K562 (cell line): Measurements from ENCODE around the gene DGCR2. TPM values are rescaled to one million over a fixed set of nuclear protein-coding genes. Genes with fewer than 3 reads are reported as not detected.

Source experiments
- ATAC-seq: fragments of 200-7000 bp; cut with Tn5 transposase; 3 replicates; pipeline ENCODE4 v1.9.1; 2020; ENCODE audit warnings: moderate library complexity
- BruUV-seq: library from RNA; stranded (reverse); fragments of 400-500 nt; replicated peaks from 2 replicates; lab custom pipeline; 2021; lab: Mats Ljungman, UMichigan
- CTCF ChIA-PET: fragments of 300-600 bp; formaldehyde crosslinking; extraction: SDS; loops from one replicate; lab custom pipeline; 2021; ENCODE audit warnings: low intra/inter-chr PET ratio; lab: Yijun Ruan, JAX
- POLR2A ChIA-PET: fragments of 300-600, 350-650 bp; sonication (Branson Sonifier 250); formaldehyde crosslinking; extraction: SDS; loops from one replicate; lab custom pipeline; 2021; ENCODE audit warnings: antibody characterized with exemption, inconsistent platforms; lab: Yijun Ruan, JAX
- DNase-seq, 4 experiments: peaks; one replicate each; pipeline versions ENCODE4 v3.0.0 to v3.0.0-alpha.2; 2011 to 2018; ENCODE audit warnings: low spot score in 3 of 4, mixed read lengths in 3 of 4; ENCODE audit errors: extremely low read depth in 1 of 4
- FAIRE-seq: peaks from 2 replicates; lab custom pipeline; 2011; peaks lifted over from hg19 to GRCh38; lab: Jason Lieb, UNC
- H2AFZ ChIP-seq: 2 replicates; pipeline ENCODE4 v1.6.0; 2011; ENCODE audit warnings: low read depth, low read length, control low read depth, inconsistent platforms
- H3K27ac ChIP-seq: fragments of 200-600 bp; 3 replicates; pipeline ENCODE4 v1.8.0; 2011; ENCODE audit warnings: low read depth, mild to moderate bottlenecking, control low read depth, inconsistent platforms, low read length, moderate library complexity, mixed read lengths; ENCODE audit errors: extremely low read depth
- H3K27me3 ChIP-seq, 2 experiments: fragments of 300-600 bp in 1 of 2; 2 replicates in 1 of 2; 3 replicates in 1 of 2; pipeline versions ENCODE4 v1.6.0 to v1.8.0; 2011; ENCODE audit warnings: inconsistent platforms in 2 of 2, low read length in 2 of 2, mild to moderate bottlenecking in 1 of 2, mixed read lengths in 1 of 2, moderate library complexity in 1 of 2; ENCODE audit not compliant: control insufficient read depth in 2 of 2, insufficient read depth in 2 of 2
- H3K36me3 ChIP-seq: fragments of 300-600 bp; 3 replicates; pipeline ENCODE4 v1.8.0; 2011; ENCODE audit warnings: mild to moderate bottlenecking, low read length, inconsistent platforms; ENCODE audit not compliant: control insufficient read depth, insufficient read depth
- H3K4me1 ChIP-seq, 2 experiments: fragments of 200-600 bp in 1 of 2; replicated peaks in 1 of 2; 2 replicates in 1 of 2; 3 replicates in 1 of 2; pipeline versions ENCODE4 v1.5.1 to v1.8.0; 2011; ENCODE audit warnings: inconsistent platforms in 2 of 2, low read length in 2 of 2, mild to moderate bottlenecking in 1 of 2, mixed read lengths in 1 of 2, moderate library complexity in 1 of 2; ENCODE audit not compliant: control insufficient read depth in 2 of 2, insufficient read depth in 2 of 2
- H3K4me2 ChIP-seq: 2 replicates; pipeline ENCODE4 v1.6.1; 2011; ENCODE audit warnings: low read length, control low read depth, inconsistent platforms, mixed read lengths; ENCODE audit not compliant: insufficient read depth
- H3K4me3 ChIP-seq: fragments of 200-600 bp; sonication (generic), shearing (Covaris generic); 2 replicates; pipeline ENCODE4 v1.5.1; 2016; ENCODE audit warnings: control low read depth, inconsistent platforms
- H3K79me2 ChIP-seq: fragments of 200-600 bp; 3 replicates; pipeline ENCODE4 v1.8.0; 2011; ENCODE audit warnings: low read length, inconsistent platforms; ENCODE audit not compliant: control insufficient read depth, insufficient read depth
- H3K9ac ChIP-seq, 2 experiments: 2 replicates each; pipeline versions ENCODE4 v1.6.0 to v1.6.1; 2011; ENCODE audit warnings: low read depth in 2 of 2, low read length in 2 of 2, control low read depth in 1 of 2, inconsistent platforms in 1 of 2, mild to moderate bottlenecking in 1 of 2, mixed read lengths in 1 of 2; ENCODE audit not compliant: insufficient read depth in 1 of 2
- H3K9me1 ChIP-seq: one replicate; pipeline ENCODE4 v1.6.0; 2011; ENCODE audit warnings: inconsistent platforms, mild to moderate bottlenecking, low read length, moderate library complexity; ENCODE audit not compliant: control insufficient read depth, insufficient read depth
- H3K9me3 ChIP-seq: replicated peaks from 2 replicates; pipeline ENCODE4 v1.5.1; 2011; ENCODE audit warnings: low read depth, low read length, inconsistent platforms; ENCODE audit not compliant: control insufficient read depth, insufficient read depth
- H4K20me1 ChIP-seq: replicated peaks from 2 replicates; pipeline ENCODE4 v1.6.1; 2011; ENCODE audit warnings: low read length, inconsistent platforms, mixed read lengths; ENCODE audit not compliant: control insufficient read depth, insufficient read depth
- ELK3 ChIP-seq: fragments of 450-650 bp; formaldehyde crosslinking; IDR thresholded peaks from 2 replicates; pipeline ENCODE4 v1.4.0; 2020; ENCODE audit warnings: mild to moderate bottlenecking
- FOXJ2 ChIP-seq: fragments of 200-800 bp; sonication (Bioruptor generic); IDR thresholded peaks from 2 replicates; pipeline ENCODE4 v1.6.1; 2016; ENCODE audit warnings: missing genetic modification characterization, missing compliant biosample characterization
- MAFK ChIP-seq: IDR thresholded peaks from 2 replicates; pipeline ENCODE4 v1.6.1; 2011; ENCODE audit warnings: low read length, improper control_type of control experiment
- MCM5 ChIP-seq: fragments of 450-650 bp; IDR thresholded peaks from 2 replicates; pipeline ENCODE4 v1.6.1; 2016; ENCODE audit warnings: low read depth
- SRSF3 ChIP-seq: fragments of 200-400 bp; formaldehyde crosslinking; IDR thresholded peaks from 2 replicates; pipeline ENCODE4 v1.6.1; 2016; ENCODE audit warnings: mild to moderate bottlenecking, low read length, moderate library complexity; ENCODE audit not compliant: insufficient read depth
- ZNF311 ChIP-seq: fragments of 250-450 bp; sonication (Bioruptor Pico); IDR thresholded peaks from 2 replicates; pipeline ENCODE4 v1.4.0; 2020; ENCODE audit warnings: mild to moderate bottlenecking, moderate library complexity
- ZNF583 ChIP-seq: fragments of 250-450 bp; sonication (Bioruptor Pico); IDR thresholded peaks from 2 replicates; pipeline ENCODE4 v1.4.0; 2020
- in situ Hi-C: fragments of 300-500 bp; cut with MboI; formaldehyde crosslinking; loops from 4 replicates; pipeline ENCODE4 v1.15.0; 2018; ENCODE audit warnings: inconsistent platforms, mixed read lengths
- intact Hi-C: fragments of 100-400 bp; cut with micrococcal nuclease; formaldehyde crosslinking; loops from 2 replicates; pipeline ENCODE4 v1.14.2; 2022
- polyA plus RNA-seq, 8 experiments: library from polyadenylated mRNA; depleted of rRNA in 4 of 8; stranded (reverse) in 5 of 8; unstranded in 3 of 8; fragments of >200 nt; fragmentation: Nextera tagmentation in 2 of 8; fragmentation: Illumina TruSeq in 1 of 8; extraction: Ambion mirVana in 2 of 8; extraction: Trizol in 1 of 8; gene quantifications; 2 replicates each; pipeline versions ENCODE4 v1.2.1 to v1.2.3, GENCODE V29; 2011 to 2014; ENCODE audit warnings: inconsistent platforms in 1 of 8, missing spikeins in 1 of 8
- total RNA-seq, 7 experiments: library from RNA; depleted of rRNA in 6 of 7; stranded (reverse); fragments of >200 nt in 6 of 7; fragmentation: Illumina TruSeq in 2 of 7; extraction: Trizol in 2 of 7; gene quantifications; 2 replicates each; pipeline versions ENCODE4 v1.2.1 to v1.2.3, GENCODE V29; 2011 to 2021; ENCODE audit warnings: low replicate concordance in 1 of 7
- TF ChIP-seq, protein P1 (sequence below): fragments of 250-450 bp; sonication (Bioruptor Pico); IDR thresholded peaks from 2 replicates; pipeline ENCODE4 v1.8.0; 2022; ENCODE audit warnings: inconsistent platforms
- TF ChIP-seq, protein P2 (sequence below), 2 experiments: fragments of 450-650 bp; conservative IDR thresholded peaks; 2 replicates each; pipeline ENCODE4 v1.6.1; 2017; ENCODE audit warnings: mild to moderate bottlenecking in 2 of 2, moderate library complexity in 2 of 2
- TF ChIP-seq, protein P3 (sequence below): IDR thresholded peaks from 3 replicates; pipeline ENCODE4 v1.6.1; 2011; ENCODE audit warnings: borderline replicate concordance, mild to moderate bottlenecking, moderate library complexity; ENCODE audit not compliant: insufficient read length; ENCODE audit errors: extremely low read depth
- TF ChIP-seq, protein P4 (sequence below): sonication (generic); formaldehyde crosslinking; IDR thresholded peaks from 2 replicates; pipeline ENCODE4 v1.8.0; 2022; ENCODE audit warnings: missing genetic modification reagents, mild to moderate bottlenecking, moderate library complexity, borderline replicate concordance
- TF ChIP-seq, protein P5 (sequence below): fragments of 450-650 bp; IDR thresholded peaks from 2 replicates; pipeline ENCODE4 v1.7.0; 2016; ENCODE audit warnings: borderline replicate concordance

DGCR2 gene
- total and polyA plus RNA-seq, 9 of the 15 experiments (the other 6 are each of a cell fraction or from before 2014, with no cell fraction given), result 0.69 to 101 (median 56.4) TPM

DNA sequence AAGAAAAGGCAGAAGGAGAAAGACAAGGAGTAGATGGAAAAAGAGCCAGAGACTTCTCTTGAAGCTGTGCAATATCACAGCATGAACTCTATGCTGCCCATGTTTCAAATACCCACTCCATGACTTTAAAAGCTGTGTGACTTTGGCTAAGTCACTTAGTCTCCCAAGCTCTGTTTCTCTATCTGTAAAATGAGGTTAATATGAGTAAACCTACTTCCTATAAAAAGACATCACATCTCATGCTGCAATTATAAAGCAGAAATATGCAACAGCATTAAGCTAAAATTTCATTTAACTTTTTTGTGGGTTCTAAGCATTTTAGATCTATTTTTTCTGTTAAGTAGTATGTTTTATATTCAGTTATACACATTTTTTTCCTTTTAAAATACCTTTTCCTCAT lies 11.6 kb downstream of the DGCR2 start:
- FAIRE-seq (no peak), ATAC-seq (no peak), DNase-seq (no peak)
- H2AFZ ChIP-seq, result no peak overlapping the region
- ChIA-PET POLR2A (interaction anchor here (0.7 to 4.4 kb wide), 19 partner anchors 8 to 1296 kb away, joined by 3 to 56 read pairs (median 5); partner anchors contain the start of genes C22orf39, DGCR2 and SLC25A1), CTCF (interaction anchor here (0.7 kb wide), 1 partner anchor 1910 kb away, joined by 6 read pairs; no protein-coding TSS in a partner anchor)
- peaks cover 46% of the 10 kb centered on the region for H3K36me3 ChIP-seq
- H3K79me2 ChIP-seq, result peaks cover 96% of the 10 kb centered on the region
- no peak overlapping the region for H3K4me3 ChIP-seq
- BruUV-seq, result no TSS peak
- H3K9ac ChIP-seq, result peak overlapping the region in 1 of 2 experiments; percentile 1; a peak in 1 of 4 replicates
- no peak overlapping the region for H3K27ac ChIP-seq
- H3K9me3 ChIP-seq, result no peaks in the 10 kb centered on the region
- H3K4me2 ChIP-seq, result no peak overlapping the region
- no peaks in the 10 kb centered on the region for H3K27me3 ChIP-seq
- in situ Hi-C loops (no loop called here), intact Hi-C loops (loop anchor here (10.0 kb wide), 1 partner anchor 184 kb away; the partner anchor contains the start of gene CLTCL1)
- peaks cover 46% of the 10 kb centered on the region for H4K20me1 ChIP-seq
- peaks cover 45 to 53% of the 10 kb centered on the region in 2 experiments for H3K4me1 ChIP-seq
- H3K9me1 ChIP-seq, result peaks cover 24% of the 10 kb centered on the region
- TF ChIP-seq, protein P1, sequence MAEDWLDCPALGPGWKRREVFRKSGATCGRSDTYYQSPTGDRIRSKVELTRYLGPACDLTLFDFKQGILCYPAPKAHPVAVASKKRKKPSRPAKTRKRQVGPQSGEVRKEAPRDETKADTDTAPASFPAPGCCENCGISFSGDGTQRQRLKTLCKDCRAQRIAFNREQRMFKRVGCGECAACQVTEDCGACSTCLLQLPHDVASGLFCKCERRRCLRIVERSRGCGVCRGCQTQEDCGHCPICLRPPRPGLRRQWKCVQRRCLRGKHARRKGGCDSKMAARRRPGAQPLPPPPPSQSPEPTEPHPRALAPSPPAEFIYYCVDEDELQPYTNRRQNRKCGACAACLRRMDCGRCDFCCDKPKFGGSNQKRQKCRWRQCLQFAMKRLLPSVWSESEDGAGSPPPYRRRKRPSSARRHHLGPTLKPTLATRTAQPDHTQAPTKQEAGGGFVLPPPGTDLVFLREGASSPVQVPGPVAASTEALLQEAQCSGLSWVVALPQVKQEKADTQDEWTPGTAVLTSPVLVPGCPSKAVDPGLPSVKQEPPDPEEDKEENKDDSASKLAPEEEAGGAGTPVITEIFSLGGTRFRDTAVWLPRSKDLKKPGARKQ (CRISPR knock-in tag), result no peak
- TF ChIP-seq SRSF3 (no peak), FOXJ2 (tag) (no peak), ZNF311 (CRISPR knock-in tag) (no peak), ZNF583 (no peak), ELK3 (no peak), MCM5 (no peak), MAFK (no peak)
- TF ChIP-seq, protein P2, sequence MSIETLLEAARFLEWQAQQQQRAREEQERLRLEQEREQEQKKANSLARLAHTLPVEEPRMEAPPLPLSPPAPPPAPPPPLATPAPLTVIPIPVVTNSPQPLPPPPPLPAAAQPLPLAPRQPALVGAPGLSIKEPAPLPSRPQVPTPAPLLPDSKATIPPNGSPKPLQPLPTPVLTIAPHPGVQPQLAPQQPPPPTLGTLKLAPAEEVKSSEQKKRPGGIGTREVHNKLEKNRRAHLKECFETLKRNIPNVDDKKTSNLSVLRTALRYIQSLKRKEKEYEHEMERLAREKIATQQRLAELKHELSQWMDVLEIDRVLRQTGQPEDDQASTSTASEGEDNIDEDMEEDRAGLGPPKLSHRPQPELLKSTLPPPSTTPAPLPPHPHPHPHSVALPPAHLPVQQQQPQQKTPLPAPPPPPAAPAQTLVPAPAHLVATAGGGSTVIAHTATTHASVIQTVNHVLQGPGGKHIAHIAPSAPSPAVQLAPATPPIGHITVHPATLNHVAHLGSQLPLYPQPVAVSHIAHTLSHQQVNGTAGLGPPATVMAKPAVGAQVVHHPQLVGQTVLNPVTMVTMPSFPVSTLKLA (conservative IDR thresholded peaks at IDR 0.05), result no peak
- TF ChIP-seq, protein P3, sequence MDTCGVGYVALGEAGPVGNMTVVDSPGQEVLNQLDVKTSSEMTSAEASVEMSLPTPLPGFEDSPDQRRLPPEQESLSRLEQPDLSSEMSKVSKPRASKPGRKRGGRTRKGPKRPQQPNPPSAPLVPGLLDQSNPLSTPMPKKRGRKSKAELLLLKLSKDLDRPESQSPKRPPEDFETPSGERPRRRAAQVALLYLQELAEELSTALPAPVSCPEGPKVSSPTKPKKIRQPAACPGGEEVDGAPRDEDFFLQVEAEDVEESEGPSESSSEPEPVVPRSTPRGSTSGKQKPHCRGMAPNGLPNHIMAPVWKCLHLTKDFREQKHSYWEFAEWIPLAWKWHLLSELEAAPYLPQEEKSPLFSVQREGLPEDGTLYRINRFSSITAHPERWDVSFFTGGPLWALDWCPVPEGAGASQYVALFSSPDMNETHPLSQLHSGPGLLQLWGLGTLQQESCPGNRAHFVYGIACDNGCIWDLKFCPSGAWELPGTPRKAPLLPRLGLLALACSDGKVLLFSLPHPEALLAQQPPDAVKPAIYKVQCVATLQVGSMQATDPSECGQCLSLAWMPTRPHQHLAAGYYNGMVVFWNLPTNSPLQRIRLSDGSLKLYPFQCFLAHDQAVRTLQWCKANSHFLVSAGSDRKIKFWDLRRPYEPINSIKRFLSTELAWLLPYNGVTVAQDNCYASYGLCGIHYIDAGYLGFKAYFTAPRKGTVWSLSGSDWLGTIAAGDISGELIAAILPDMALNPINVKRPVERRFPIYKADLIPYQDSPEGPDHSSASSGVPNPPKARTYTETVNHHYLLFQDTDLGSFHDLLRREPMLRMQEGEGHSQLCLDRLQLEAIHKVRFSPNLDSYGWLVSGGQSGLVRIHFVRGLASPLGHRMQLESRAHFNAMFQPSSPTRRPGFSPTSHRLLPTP, result no peak
- TF ChIP-seq, protein P4, sequence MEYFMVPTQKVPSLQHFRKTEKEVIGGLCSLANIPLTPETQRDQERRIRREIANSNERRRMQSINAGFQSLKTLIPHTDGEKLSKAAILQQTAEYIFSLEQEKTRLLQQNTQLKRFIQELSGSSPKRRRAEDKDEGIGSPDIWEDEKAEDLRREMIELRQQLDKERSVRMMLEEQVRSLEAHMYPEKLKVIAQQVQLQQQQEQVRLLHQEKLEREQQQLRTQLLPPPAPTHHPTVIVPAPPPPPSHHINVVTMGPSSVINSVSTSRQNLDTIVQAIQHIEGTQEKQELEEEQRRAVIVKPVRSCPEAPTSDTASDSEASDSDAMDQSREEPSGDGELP (CRISPR knock-in tag), result no peak
- TF ChIP-seq, protein P5, sequence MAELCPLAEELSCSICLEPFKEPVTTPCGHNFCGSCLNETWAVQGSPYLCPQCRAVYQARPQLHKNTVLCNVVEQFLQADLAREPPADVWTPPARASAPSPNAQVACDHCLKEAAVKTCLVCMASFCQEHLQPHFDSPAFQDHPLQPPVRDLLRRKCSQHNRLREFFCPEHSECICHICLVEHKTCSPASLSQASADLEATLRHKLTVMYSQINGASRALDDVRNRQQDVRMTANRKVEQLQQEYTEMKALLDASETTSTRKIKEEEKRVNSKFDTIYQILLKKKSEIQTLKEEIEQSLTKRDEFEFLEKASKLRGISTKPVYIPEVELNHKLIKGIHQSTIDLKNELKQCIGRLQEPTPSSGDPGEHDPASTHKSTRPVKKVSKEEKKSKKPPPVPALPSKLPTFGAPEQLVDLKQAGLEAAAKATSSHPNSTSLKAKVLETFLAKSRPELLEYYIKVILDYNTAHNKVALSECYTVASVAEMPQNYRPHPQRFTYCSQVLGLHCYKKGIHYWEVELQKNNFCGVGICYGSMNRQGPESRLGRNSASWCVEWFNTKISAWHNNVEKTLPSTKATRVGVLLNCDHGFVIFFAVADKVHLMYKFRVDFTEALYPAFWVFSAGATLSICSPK, result no peak
